Activated CD4-positive, CD25-positive, alpha-beta regulatory T cell treated with anti-CD3 and anti-CD28 coated beads, Interleukin-2, amount 50 U/mL, for 24 hours (primary cell): ENCODE measurements around the gene SPRED2.

Source experiments
- ATAC-seq, 2 donors: fragments of 150-1000 bp; cut with Tn5 transposase; one replicate each; pipeline ENCODE4 v1.10.0; 2021; ENCODE audit warnings: mild to moderate bottlenecking in 1 of 2, moderate library complexity in 1 of 2

SPRED2 gene

GRCh38 chr2:65364986-65365733 lies 67.2 kb downstream of the SPRED2 start:
- no peak for ATAC-seq

- no peak for ATAC-seq
Observed at GRCh38 chr2:65363879-65364666, 68.3 kb downstream of the SPRED2 start.

DNA sequence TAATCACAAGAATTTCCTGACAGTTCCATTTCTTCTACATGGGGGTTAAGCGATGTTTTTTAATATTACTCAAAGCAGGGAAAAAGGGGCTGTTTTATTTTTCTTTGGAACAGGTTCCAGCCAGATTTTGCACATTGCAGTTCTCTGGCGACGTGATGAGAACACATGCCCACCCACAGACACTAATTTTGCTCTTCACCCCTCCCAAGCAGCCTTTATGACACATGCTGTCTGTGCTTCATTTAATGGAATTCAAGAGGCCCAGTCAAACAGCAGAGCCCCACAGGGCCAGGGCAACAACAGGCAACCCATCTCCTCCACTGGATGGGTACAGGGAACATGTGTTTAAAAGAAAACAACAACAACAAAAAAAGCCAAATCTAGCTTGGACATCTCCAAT lies 70.8 kb downstream of the SPRED2 start:
- ATAC-seq, result no peak

DNA sequence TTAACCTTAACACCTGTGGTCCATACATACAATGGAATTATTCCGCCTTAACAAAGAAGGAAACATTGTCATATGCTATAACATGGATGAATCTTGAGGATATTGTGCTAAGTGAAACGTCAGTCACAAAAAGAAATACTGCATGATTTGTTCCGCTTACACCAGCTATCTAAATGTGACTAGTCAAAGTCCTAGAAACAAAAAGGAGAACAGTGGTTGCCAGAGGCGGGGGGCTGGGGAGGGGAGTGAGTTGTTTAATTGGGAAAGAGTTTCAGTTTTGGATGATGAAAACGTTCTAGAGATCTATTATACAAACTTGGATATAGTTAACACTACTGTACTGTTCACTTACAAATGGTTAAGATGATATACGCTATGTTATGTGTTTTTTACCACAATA lies 72.0 kb downstream of the SPRED2 start:
- ATAC-seq, result no peak

DNA sequence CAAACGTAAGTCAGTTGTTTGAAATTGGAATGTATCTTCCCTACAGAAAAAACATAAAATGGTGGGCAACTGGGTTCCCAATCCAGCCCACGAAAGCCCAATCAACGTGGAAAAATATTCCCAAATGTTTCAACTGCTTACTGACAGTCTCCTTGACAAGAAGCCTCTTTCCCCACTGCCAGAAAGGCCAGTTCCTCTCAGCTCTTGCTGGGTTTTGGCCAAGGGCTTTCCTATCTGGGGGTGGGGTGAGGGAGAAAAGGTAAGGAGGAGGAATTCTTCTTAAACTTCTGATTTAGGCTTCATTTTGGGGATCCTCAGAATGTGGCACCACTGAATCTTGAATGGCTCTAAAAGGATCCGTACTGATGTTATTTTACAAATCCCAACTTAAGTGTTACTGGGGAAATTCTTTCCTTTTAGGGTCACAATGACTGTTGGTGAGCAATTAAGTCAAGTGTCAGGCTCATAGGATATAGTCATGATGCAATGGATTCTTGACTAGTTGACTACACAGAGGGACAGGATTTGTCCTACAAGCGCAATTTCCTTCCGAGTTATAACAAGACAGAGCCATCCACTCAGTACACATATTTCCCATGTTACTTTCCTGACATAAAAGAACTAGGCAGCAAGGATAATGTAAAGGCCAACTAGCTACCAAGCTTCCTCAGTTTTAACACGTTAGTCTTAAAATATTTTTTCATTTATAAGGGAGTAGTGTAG lies 73.6 kb downstream of the SPRED2 start:
- no peak for ATAC-seq

- peak; percentile 57 to 62 for ATAC-seq
Observed at GRCh38 chr2:65357959-65358294, 74.5 kb downstream of the SPRED2 start.

- ATAC-seq, result peak; percentile 47 to 61
Observed at GRCh38 chr2:65357095-65357958, 75.1 kb downstream of the SPRED2 start.

DNA sequence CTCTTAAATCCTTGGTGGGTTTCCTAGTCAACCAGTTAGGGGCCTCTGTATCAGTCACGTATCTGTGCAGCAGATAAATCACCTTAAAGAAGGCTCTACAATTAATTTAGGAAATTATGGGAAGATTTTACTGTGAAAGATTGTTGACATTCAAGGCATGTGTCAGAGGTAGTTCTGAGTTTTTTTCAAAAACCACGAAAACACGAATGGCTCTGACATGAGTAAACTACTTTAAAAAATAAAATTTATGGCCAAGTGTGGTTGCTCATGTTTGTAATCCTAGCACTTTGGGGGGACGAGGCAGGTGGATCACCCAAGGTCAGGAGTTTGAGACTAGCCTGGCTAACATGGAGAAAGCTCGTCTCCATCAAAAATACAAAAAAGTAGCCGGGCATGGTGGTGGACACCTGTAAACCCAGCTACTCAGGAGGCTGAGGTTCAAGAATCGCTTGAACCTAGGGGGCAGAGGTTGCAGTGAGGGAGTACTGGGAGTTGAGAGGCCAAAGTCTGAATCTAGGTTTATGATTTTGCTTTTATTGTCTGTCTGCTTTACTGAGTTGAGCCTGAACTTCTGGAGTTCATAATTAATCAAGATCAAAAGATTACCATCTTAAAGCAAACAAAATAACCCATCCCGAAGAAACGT lies 77.1 kb downstream of the SPRED2 start:
- no peak for ATAC-seq

- no peak for ATAC-seq
Observed at GRCh38 chr2:65354773-65355172, 77.6 kb downstream of the SPRED2 start.

DNA sequence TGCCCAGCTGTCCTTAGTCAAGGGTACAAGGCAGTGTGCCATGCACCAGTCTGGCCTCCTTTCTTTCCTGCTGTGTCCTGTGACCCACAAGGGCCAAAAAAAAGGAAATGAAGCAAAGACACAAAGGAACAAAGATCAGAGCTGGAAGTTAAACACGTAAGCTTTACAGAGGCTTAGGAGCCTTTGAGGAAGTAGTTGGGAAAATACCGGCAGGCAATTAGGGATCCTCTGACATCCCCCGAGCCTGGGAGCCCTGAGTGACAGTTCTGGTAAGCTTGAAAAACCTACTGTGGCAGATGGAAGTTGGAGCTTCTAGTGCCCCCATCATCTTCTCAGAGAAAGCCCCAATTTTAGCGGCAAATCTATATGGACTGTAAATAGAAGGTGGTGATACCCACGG lies 78.5 kb downstream of the SPRED2 start:
- no peak for ATAC-seq

DNA sequence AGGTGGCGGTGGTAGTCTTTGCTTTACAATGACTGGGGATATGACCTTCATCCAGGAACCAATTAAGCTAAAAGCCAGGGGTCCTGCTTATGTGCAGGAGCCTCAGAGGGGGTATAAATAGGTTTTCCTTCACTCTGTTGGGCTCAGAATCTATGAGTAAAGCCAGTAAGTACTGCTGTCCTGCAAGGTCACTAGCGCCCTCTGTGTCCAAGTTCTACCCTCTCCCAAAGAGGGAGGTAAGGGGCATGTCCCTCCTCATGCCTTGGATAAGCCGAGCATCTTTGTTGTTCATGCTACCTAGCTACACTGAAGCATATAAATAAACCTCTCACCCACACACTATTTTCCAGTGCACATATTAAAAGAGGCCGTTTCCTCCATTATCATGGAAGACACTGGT lies 79.4 kb downstream of the SPRED2 start:
- no peak for ATAC-seq

DNA sequence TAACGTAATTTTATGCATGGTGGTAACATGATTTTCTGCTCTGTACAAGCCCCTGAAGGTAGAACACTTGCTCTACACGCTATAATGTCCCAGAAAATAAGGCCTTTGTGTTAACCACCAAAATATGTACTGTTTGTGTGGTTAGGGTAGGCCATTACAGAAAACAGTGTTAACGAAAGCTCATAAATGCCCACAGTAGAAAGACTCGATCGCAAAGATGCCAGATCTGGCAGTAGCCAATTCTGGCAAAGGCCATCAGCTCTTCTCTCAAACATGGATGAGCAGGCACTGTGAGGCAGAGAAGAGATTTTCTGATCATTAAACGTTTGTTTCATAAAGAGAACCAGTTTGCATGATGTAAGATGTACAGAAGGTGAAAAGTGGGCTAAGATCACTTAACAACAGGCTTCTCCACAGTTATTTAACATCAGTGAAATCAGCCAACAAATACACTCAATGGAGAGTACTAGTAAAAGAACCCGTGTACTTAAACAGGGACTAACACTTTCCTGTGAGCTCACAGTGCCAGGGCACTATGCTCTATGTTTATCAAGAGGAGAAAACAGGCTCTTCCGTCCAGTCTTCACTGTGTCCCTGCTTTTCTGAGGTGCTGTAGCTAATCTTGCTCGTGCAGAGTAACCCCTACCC lies 80.3 kb downstream of the SPRED2 start:
- no peak for ATAC-seq

- no peak for ATAC-seq
Observed at GRCh38 chr2:65351234-65351947, 81.0 kb downstream of the SPRED2 start.

GRCh38 chr2:65350651-65351056 lies 81.7 kb downstream of the SPRED2 start:
- no peak for ATAC-seq

DNA sequence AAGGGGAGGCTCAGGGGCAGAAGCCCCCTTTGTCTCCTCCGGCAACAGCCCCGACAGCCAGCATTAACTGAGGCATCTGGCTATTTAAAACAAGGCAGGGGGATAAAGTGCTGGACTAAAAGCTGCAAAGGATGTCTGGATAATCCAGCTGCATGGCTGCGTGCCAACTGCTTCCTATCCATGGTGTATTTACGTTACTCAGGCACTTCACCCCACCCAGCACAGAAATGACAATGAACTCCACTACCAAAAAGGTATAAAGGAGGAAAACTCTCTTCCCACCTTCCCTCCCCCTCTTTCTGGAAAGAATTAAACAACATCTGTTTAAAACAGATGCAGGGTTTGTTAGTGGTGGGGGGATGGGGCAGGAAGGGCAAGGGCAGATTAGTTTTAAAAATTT lies 82.5 kb downstream of the SPRED2 start:
- no peak for ATAC-seq

DNA sequence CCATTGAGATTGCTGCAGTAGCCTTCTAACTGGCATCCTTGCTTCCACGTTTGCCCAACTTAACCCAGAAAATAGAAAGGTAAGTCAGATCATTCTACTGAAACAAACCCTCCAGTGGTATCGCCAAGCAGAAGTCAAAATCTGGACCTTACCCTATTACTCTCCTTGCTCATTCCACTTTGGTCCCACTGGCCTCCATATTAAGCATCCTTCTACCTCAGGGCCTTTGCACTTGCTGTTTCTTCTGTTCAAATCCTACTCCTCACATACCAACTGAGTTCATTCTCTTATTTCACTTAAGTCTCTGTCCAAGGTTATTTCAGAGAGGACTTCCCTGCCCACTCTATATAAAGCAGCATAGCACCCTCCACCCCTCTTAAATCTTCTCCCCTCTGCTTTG lies 84.5 kb downstream of the SPRED2 start:
- ATAC-seq, result no peak

GRCh38 chr2:65345631-65346030 lies 86.8 kb downstream of the SPRED2 start:
- ATAC-seq, result no peak

DNA sequence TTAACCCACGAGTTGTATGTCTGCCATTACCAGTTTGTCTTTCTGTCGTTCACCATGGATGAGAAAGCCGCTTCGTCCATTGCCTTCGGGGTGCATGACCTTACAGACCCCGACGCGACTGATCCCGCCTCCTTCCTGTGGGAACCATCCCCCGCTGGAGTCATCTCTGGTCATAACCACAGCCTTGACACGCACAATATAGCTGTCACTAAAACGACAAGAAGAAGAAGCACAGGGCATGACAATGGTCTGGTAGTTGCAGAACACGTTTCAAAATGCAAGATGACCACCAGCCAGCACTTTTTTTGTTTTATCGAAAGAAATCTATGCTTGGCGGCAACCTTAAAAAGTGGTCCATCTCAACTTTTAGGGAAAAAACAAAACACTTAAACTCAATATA lies 87.7 kb downstream of the SPRED2 start:
- ATAC-seq, result no peak

DNA sequence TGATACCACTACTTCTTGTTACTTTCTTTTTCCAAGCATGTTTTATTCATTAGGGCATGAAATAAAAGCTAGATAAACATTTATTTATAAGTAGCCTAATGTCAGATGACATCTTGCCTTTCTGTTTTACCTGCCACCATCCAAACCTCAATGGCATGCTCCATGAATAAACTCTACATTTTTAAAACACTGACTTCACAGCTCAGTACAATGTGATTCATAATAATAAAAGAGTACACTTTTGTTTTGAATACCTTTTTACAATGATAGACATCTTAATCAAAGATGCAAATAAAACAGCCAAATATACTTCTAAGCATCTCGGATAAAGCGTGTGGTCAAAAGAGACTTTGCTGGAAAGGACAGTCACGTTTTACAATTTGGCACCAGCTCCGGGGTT lies 88.2 kb downstream of the SPRED2 start:
- peak in 1 of 2 donors; percentile 10 for ATAC-seq

DNA sequence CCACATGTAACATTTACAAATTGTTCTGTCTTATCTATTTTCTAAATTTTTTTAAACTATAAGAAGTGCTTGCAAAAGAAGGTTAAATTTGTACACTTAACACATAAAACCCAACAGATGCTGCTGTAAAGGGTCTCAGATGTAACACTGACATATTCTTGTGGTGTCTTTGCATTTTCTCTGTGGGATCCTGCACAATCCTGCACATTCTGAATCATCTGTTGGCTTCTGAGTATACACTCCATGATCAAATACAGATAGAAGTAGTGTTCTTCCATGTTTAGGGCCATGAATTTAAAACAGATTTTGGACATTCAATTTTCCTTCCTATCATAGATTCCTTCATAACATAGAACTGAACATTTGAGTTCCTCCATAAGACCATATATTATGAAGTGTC lies 89.0 kb downstream of the SPRED2 start:
- ATAC-seq, result no peak
